Thyroid gland (tissue), 4 donors: Measurements from ENCODE around the gene MAN1B1.

Experiments used
- CTCF ChIP-seq, 6 experiments: fragments of 200-600 bp in 3 of 6; fragments of 450-650 bp in 3 of 6; sonication (generic) in 3 of 6; IDR thresholded peaks; one replicate each; pipeline ENCODE4 v1.5.1; 2016 to 2019; ENCODE audit warnings: antibody characterized with exemption in 6 of 6, mild to moderate bottlenecking in 2 of 6, inconsistent platforms in 1 of 6, moderate library complexity in 1 of 6
- POLR2A ChIP-seq, 2 donors: fragments of 450-650 bp; IDR thresholded peaks; one replicate each; pipeline ENCODE4 v1.6.1; 2017; ENCODE audit warnings: antibody characterized with exemption in 2 of 2, mild to moderate bottlenecking in 2 of 2, moderate library complexity in 1 of 2

- TF ChIP-seq CTCF (IDR thresholded peaks at IDR 0.05) (no peak), POLR2A (IDR thresholded peaks at IDR 0.05) (no peak)
Observed at GRCh38 chr9:137095664-137096517, 9.1 kb downstream of the MAN1B1 start.
